H1 (cell line): ENCODE measurements around the gene THTPA.
A peak's percentile ranks its signal among the peaks of the same experiment; 100 is the strongest.

ENCODE experiments used
- ATF3 ChIP-seq: IDR thresholded peaks from 2 replicates; pipeline ENCODE4 v1.6.1; 2011; ENCODE audit warnings: low read depth, mild to moderate bottlenecking, low read length; ENCODE audit not compliant: insufficient read depth
- CBX5 ChIP-seq: fragments of 300-800, 300-1000 bp; sonication (generic); IDR thresholded peaks from 2 replicates; pipeline ENCODE4 v1.7.1; 2016; ENCODE audit warnings: antibody characterized with exemption, low read length, low read depth
- CTCF ChIP-seq, 3 experiments: IDR thresholded peaks; 1 replicate in 2 of 3; 2 replicates in 1 of 3; pipeline versions ENCODE4 v1.5.1 to v1.6.1; 2011; ENCODE audit warnings: low read length in 3 of 3, mild to moderate bottlenecking in 3 of 3, inconsistent platforms in 2 of 3, low read depth in 1 of 3, moderate library complexity in 1 of 3; ENCODE audit not compliant: insufficient read depth in 1 of 3; ENCODE audit errors: control extremely low read depth in 1 of 3
- E2F6 ChIP-seq: IDR thresholded peaks from 2 replicates; pipeline ENCODE4 v1.6.1; 2012; ENCODE audit warnings: inconsistent platforms
- EP300 ChIP-seq, 2 experiments: IDR thresholded peaks; 1 replicate in 1 of 2; 2 replicates in 1 of 2; pipeline ENCODE4 v1.6.1; 2011 to 2012; ENCODE audit warnings: low read depth in 2 of 2, low read length in 2 of 2, mild to moderate bottlenecking in 2 of 2, borderline replicate concordance in 1 of 2, inconsistent platforms in 1 of 2, moderate library complexity in 1 of 2
- KDM4A ChIP-seq: IDR thresholded peaks from one replicate; pipeline ENCODE4 v1.7.1; 2012; ENCODE audit warnings: low read depth, mild to moderate bottlenecking, moderate library complexity, low read length, inconsistent platforms; ENCODE audit not compliant: severe bottlenecking
- MAFK ChIP-seq: IDR thresholded peaks from 2 replicates; pipeline ENCODE4 v1.6.1; 2012; ENCODE audit warnings: low read depth, mild to moderate bottlenecking, improper control_type of control experiment, low read length
- MAX ChIP-seq: IDR thresholded peaks from 2 replicates; pipeline ENCODE4 v1.6.1; 2012; ENCODE audit warnings: inconsistent platforms
- POLR2A ChIP-seq, 2 experiments: IDR thresholded peaks; 1 replicate in 1 of 2; 2 replicates in 1 of 2; pipeline ENCODE4 v1.6.1; 2011; ENCODE audit warnings: low read depth in 2 of 2, low read length in 2 of 2, mild to moderate bottlenecking in 2 of 2; ENCODE audit errors: control extremely low read depth in 1 of 2
- SIN3A ChIP-seq, 2 experiments: IDR thresholded peaks in 1 of 2; conservative IDR thresholded peaks in 1 of 2; 2 replicates each; pipeline ENCODE4 v1.6.1; 2011 to 2012; ENCODE audit warnings: low read length in 2 of 2, improper control_type of control experiment in 1 of 2, low read depth in 1 of 2, mild to moderate bottlenecking in 1 of 2
- YY1 ChIP-seq: IDR thresholded peaks from 2 replicates; pipeline ENCODE4 v1.6.1; 2011; ENCODE audit warnings: low read depth, mild to moderate bottlenecking, low read length
- ZNF274 ChIP-seq: IDR thresholded peaks from 2 replicates; pipeline ENCODE4 v1.7.0; 2012; ENCODE audit warnings: low read length, borderline replicate concordance; ENCODE audit errors: extremely low read depth

- TF ChIP-seq CTCF (IDR thresholded peaks at IDR 0.05; ENCODE audit: control extremely low read depth in 1 of 3, insufficient read depth in 1 of 3, low read depth in 1 of 3, low read length in 3 of 3) (peak in 1 of 3 experiments; percentile 30; a peak in 1 of 4 replicates), CBX5 (no peak), POLR2A (IDR thresholded peaks at IDR 0.05; ENCODE audit: control extremely low read depth in 1 of 2, low read depth in 2 of 2, low read length in 2 of 2) (peak in 1 of 2 experiments; percentile 58; a peak in 1 of 3 replicates), YY1 (no peak), MAX (no peak), ZNF274 (no peak), KDM4A (no peak), MAFK (peak; percentile 98), EP300 (IDR thresholded peaks at IDR 0.05; ENCODE audit: borderline replicate concordance in 1 of 2, low read depth in 2 of 2, low read length in 2 of 2) (no peak), ATF3 (no peak), SIN3A (conservative IDR thresholded peaks at IDR 0.05 in 1 of 2, IDR thresholded peaks at IDR 0.05 in 1 of 2; ENCODE audit: low read depth in 1 of 2, low read length in 2 of 2) (no peak), E2F6 (no peak)
These were observed 37.4 kb upstream of the THTPA start for GRCh38 chr14:23518709-23519108.
